ENCODE data around the gene EFNA5.

DNA sequence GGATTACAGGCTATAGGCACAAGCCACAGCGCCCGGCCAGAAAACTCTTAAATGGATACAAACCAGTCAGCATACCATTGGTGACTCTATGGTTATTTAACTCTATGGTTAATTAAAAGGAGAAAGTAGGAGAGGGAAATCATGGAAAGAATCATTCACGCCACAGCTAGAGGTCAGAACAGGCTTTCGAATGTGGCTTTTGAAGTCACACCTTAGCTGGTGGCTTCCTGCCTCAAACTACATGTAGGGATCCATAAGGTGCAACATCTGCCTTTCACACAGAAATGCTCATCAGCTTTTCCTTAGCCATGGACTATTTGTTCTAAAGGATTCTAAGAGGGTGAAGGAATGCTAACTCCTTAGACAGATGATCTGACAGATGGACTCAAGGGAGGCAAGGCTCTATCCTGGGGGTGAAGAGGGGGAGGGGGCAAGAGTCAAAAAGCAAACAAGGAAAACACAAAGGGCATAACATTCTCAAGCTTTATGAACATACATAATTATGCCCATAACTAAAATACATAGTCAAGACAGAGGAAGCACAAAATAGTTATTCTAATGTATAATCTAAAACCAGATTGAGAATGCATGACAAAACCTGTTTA, 130.9 kb downstream of the EFNA5 start:
- TF ChIP-seq CTCF (IDR thresholded peaks at IDR 0.05): no peak
- no peak for TF ChIP-seq POLR2A (IDR thresholded peaks at IDR 0.05)

All from suprapubic skin (tissue), 3 donors.